Activated CD4-positive, alpha-beta memory T cell treated with anti-CD3 and anti-CD28 coated beads, Interleukin-2, amount 10 ng/mL, durations not matched to agents 7 days and 5 days (primary cell): ENCODE results near the gene ZFP62. TPM values are rescaled to one million over a fixed set of nuclear protein-coding genes. Genes with fewer than 3 reads are reported as not detected.

Experiments
- CTCF ChIA-PET: fragments of 350-600 bp; sonication (Branson Sonifier 250); formaldehyde crosslinking; loops from one replicate; lab custom pipeline; 2021; ENCODE audit warnings: antibody characterized with exemption, inconsistent platforms; lab: Charles Lee
- POLR2A ChIA-PET: fragments of 350-600 bp; sonication (Branson Sonifier 250); formaldehyde crosslinking; loops from one replicate; lab custom pipeline; 2021; ENCODE audit warnings: antibody characterized with exemption; lab: Charles Lee
- DNase-seq: peaks from one replicate; pipeline ENCODE4 v3.0.0-alpha.2; 2020
- H3K27ac Mint-ChIP-seq: one replicate; pipeline ENCODE4 v1.8.0; 2021; ENCODE audit warnings: mild to moderate bottlenecking, mixed read lengths
- H3K27me3 Mint-ChIP-seq: one replicate; pipeline ENCODE4 v1.8.0; 2021; ENCODE audit warnings: mixed read lengths
- H3K36me3 Mint-ChIP-seq: one replicate; pipeline ENCODE4 v1.8.0; 2021; ENCODE audit warnings: low read depth, mixed read lengths
- H3K4me1 Mint-ChIP-seq: one replicate; pipeline ENCODE4 v1.8.0; 2021; ENCODE audit warnings: mixed read lengths
- H3K4me3 Mint-ChIP-seq: one replicate; pipeline ENCODE4 v1.8.0; 2021; ENCODE audit warnings: mild to moderate bottlenecking, mixed read lengths
- H3K9me3 Mint-ChIP-seq: one replicate; pipeline ENCODE4 v1.8.0; 2021; ENCODE audit warnings: mixed read lengths
- total RNA-seq, 2 experiments: library from RNA; stranded (reverse); gene quantifications; one replicate each; pipeline ENCODE4 v1.2.3, GENCODE V29; 2021

Gene ZFP62
- total RNA-seq, 2 experiments from 2014 or later = 19.4 to 20.0 TPM

GRCh38 chr5:180803181-180804128 is 57.6 kb downstream of the ZFP62 start:
- Mint-ChIP-seq H3K4me1 (peaks cover 82% of the 10 kb centered on the region), H3K27me3 (no peaks in the 10 kb centered on the region), H3K36me3 (peaks cover 83% of the 10 kb centered on the region), H3K4me3 (peak overlapping the region; percentile 92), H3K9me3 (no peaks in the 10 kb centered on the region), H3K27ac (peak overlapping the region; percentile 97)
- peak; percentile 95 for DNase-seq
- POLR2A ChIA-PET = interaction anchor here (0.7 to 15.2 kb wide), 20 partner anchors 7 to 1180 kb away, joined by 3 to 404 read pairs (median 4); partner anchors contain the start of genes HNRNPH1, TRIM41, TRIM52 and ZFP62
- CTCF ChIA-PET = interaction anchor here (1.0 to 4.6 kb wide), 4 partner anchors 19 to 70 kb away, joined by 3 to 31 read pairs (median 3); no protein-coding TSS in a partner anchor

- Mint-ChIP-seq H3K36me3 (peaks cover 83% of the 10 kb centered on the region), H3K27me3 (no peaks in the 10 kb centered on the region), H3K4me1 (peaks cover 82% of the 10 kb centered on the region), H3K4me3 (peak within 1 kb of the TSS; percentile 92), H3K9me3 (no peaks in the 10 kb centered on the region), H3K27ac (peak within 1 kb of the TSS; percentile 97)
- POLR2A ChIA-PET = interaction anchor here (0.9 to 15.2 kb wide), 17 partner anchors 8 to 459 kb away, joined by 3 to 404 read pairs (median 5); partner anchors contain the start of genes TRIM41, TRIM52 and ZFP62
- CTCF ChIA-PET = interaction anchor here (0.8 to 4.6 kb wide), 7 partner anchors 8 to 71 kb away, joined by 3 to 31 read pairs (median 3); no protein-coding TSS in a partner anchor
- peak; percentile 79 for DNase-seq
Measured at GRCh38 chr5:180802325-180803180, 58.5 kb downstream of the ZFP62 start, which contains the start of gene MGAT1. TSS of gene MGAT1 (minus strand) at chr5:180802806. CDS start at chr5:180792971, 9,835 bp downstream.

GRCh38 chr5:180801596-180802324 is 59.3 kb downstream of the ZFP62 start:
- H3K27me3 Mint-ChIP-seq = no peaks in the 10 kb centered on the region
- H3K9me3 Mint-ChIP-seq = no peaks in the 10 kb centered on the region
- peak overlapping the region; percentile 75 for H3K27ac Mint-ChIP-seq
- POLR2A ChIA-PET = interaction anchor here (0.8 to 15.2 kb wide), 10 partner anchors 9 to 390 kb away, joined by 3 to 404 read pairs (median 6); partner anchors contain the start of gene ZFP62
- CTCF ChIA-PET = interaction anchor here (0.8 to 4.6 kb wide), 4 partner anchors 9 to 64 kb away, joined by 3 to 31 read pairs (median 4); no protein-coding TSS in a partner anchor
- H3K4me1 Mint-ChIP-seq = peaks cover 80% of the 10 kb centered on the region
- H3K4me3 Mint-ChIP-seq = peak overlapping the region; percentile 92
- H3K36me3 Mint-ChIP-seq = peaks cover 79% of the 10 kb centered on the region
- DNase-seq = no peak

- H3K27ac Mint-ChIP-seq = peak overlapping the region; percentile 64
- ChIA-PET CTCF (no interaction called here), POLR2A (interaction anchor here (1.0 to 15.2 kb wide), 6 partner anchors 10 to 61 kb away, joined by 3 to 404 read pairs (median 5); partner anchors contain the start of gene ZFP62)
- peak overlapping the region; percentile 92 for H3K4me3 Mint-ChIP-seq
- no peaks in the 10 kb centered on the region for H3K27me3 Mint-ChIP-seq
- H3K36me3 Mint-ChIP-seq = peaks cover 82% of the 10 kb centered on the region
- no peaks in the 10 kb centered on the region for H3K9me3 Mint-ChIP-seq
- DNase-seq = no peak
- peaks cover 80% of the 10 kb centered on the region for H3K4me1 Mint-ChIP-seq
Measured at GRCh38 chr5:180799902-180800801, 60.9 kb downstream of the ZFP62 start.

- H3K27me3 Mint-ChIP-seq = no peaks in the 10 kb centered on the region
- peak overlapping the region; percentile 12 for H3K4me3 Mint-ChIP-seq
- H3K4me1 Mint-ChIP-seq = peaks cover 76% of the 10 kb centered on the region
- peak overlapping the region; percentile 47 for H3K27ac Mint-ChIP-seq
- ChIA-PET POLR2A (interaction anchor here (1.0 to 15.2 kb wide), 5 partner anchors 9 to 62 kb away, joined by 3 to 404 read pairs (median 7); partner anchors contain the start of gene ZFP62), CTCF (no interaction called here)
- no peak for DNase-seq
- H3K36me3 Mint-ChIP-seq = peaks cover 78% of the 10 kb centered on the region
- H3K9me3 Mint-ChIP-seq = no peaks in the 10 kb centered on the region
Measured at GRCh38 chr5:180799194-180799593, 61.9 kb downstream of the ZFP62 start.

GRCh38 chr5:180798193-180798592 is 62.9 kb downstream of the ZFP62 start:
- peaks cover 76% of the 10 kb centered on the region for H3K4me1 Mint-ChIP-seq
- H3K36me3 Mint-ChIP-seq = peaks cover 77% of the 10 kb centered on the region
- no peaks in the 10 kb centered on the region for H3K9me3 Mint-ChIP-seq
- ChIA-PET POLR2A (no interaction called here), CTCF (no interaction called here)
- no peak overlapping the region for H3K4me3 Mint-ChIP-seq
- no peak for DNase-seq
- H3K27ac Mint-ChIP-seq = no peak overlapping the region
- H3K27me3 Mint-ChIP-seq = no peaks in the 10 kb centered on the region

Other genes with a start within 250 kb of the ZFP62 start
- gene FLT4, start 211.7 kb downstream of the ZFP62 start, total RNA-seq = under 1 TPM; 0.38 to 0.45 TPM
- gene OR2Y1, start 121.2 kb downstream of the ZFP62 start, total RNA-seq = not detected
- gene MGAT1, start 58.5 kb downstream of the ZFP62 start, total RNA-seq = 100 to 1,000 TPM; 184 to 185 TPM
- not detected for gene BTNL8, start 37.9 kb upstream of the ZFP62 start, total RNA-seq
- not detected for gene BTNL3, start 127.6 kb upstream of the ZFP62 start, total RNA-seq
- not detected for gene BTNL9, start 179.0 kb upstream of the ZFP62 start, total RNA-seq